GM19455 (cell line): ENCODE data around the gene CRKL.
"Not testable (repeated sequence)": the region's sequence is repeated elsewhere in the genome, so short reads cannot be mapped to it uniquely, and the experiment has no call there.

Experiments used
- ATAC-seq: cut with Tn5 transposase; IDR thresholded peaks from one replicate; pipeline ENCODE4 v1.9.1; 2021; ENCODE audit not compliant: unreplicated experiment

Gene CRKL

GRCh38 chr22:20965888-20966855 is 49.0 kb downstream of the CRKL start:
- ATAC-seq: no peak

GRCh38 chr22:20966883-20967696 is 49.9 kb downstream of the CRKL start, which contains the start of gene AIFM3:
AIFM3 (plus strand) TSS chr22:20967255; CDS start chr22:20967945, 690 bp downstream.
- ATAC-seq: no peak

GRCh38 chr22:20967697-20968211 is 50.5 kb downstream of the CRKL start:
- no peak for ATAC-seq

GRCh38 chr22:20968281-20968977 is 51.2 kb downstream of the CRKL start:
- ATAC-seq: no peak

- no peak for ATAC-seq
Measured at GRCh38 chr22:20970939-20971657, 53.9 kb downstream of the CRKL start.

GRCh38 chr22:20972014-20972694 is 54.9 kb downstream of the CRKL start:
- ATAC-seq: not testable (repeated sequence)

- ATAC-seq: no peak
Measured at GRCh38 chr22:20972933-20973577, 55.8 kb downstream of the CRKL start.

- ATAC-seq: no peak
Measured at GRCh38 chr22:20973634-20974286, 56.6 kb downstream of the CRKL start.

- no peak for ATAC-seq
Measured at GRCh38 chr22:20974336-20974955, 57.2 kb downstream of the CRKL start.

- no peak for ATAC-seq
Measured at GRCh38 chr22:20975541-20976290, 58.5 kb downstream of the CRKL start.

GRCh38 chr22:20976291-20976877 is 59.2 kb downstream of the CRKL start:
- no peak for ATAC-seq

- ATAC-seq: no peak
Measured at GRCh38 chr22:20977019-20977418, 59.8 kb downstream of the CRKL start.

GRCh38 chr22:20977516-20978170 is 60.4 kb downstream of the CRKL start:
- ATAC-seq: no peak

GRCh38 chr22:20978419-20978818 is 61.2 kb downstream of the CRKL start:
- no peak for ATAC-seq

GRCh38 chr22:20979243-20979809 is 62.1 kb downstream of the CRKL start:
- ATAC-seq: no peak

GRCh38 chr22:20979940-20980453 is 62.8 kb downstream of the CRKL start:
- ATAC-seq: no peak
